Aorta (tissue), 5 donors: ENCODE data around the gene AP1G2. TPM values are rescaled to one million over a fixed set of nuclear protein-coding genes. Genes with fewer than 3 reads are reported as not detected.
"Not testable (repeated sequence)": the region's sequence is repeated elsewhere in the genome, so short reads cannot be mapped to it uniquely, and the experiment has no call there.

Experiments used
- ATAC-seq: fragments of 200-7000 bp; cut with Tn5 transposase; one replicate; pipeline ENCODE4 v1.9.1; 2022; ENCODE audit warnings: moderate library complexity; ENCODE audit not compliant: low FRiP score
- DNase-seq, 2 donors: peaks; one replicate each; pipeline ENCODE4 v3.0.0-alpha.2; 2020
- H3K27ac ChIP-seq, 2 donors: one replicate each; pipeline ENCODE4 v1.5.1; 2013; ENCODE audit warnings: low read length in 2 of 2, mild to moderate bottlenecking in 2 of 2, moderate library complexity in 2 of 2, control low read depth in 1 of 2, inconsistent platforms in 1 of 2, low read depth in 1 of 2
- H3K27me3 ChIP-seq, 2 donors: one replicate each; pipeline ENCODE4 v1.6.1; 2013; ENCODE audit warnings: control low read depth in 1 of 2, low read length in 1 of 2, mild to moderate bottlenecking in 1 of 2, moderate library complexity in 1 of 2; ENCODE audit not compliant: insufficient read depth in 2 of 2, control insufficient read depth in 1 of 2
- H3K36me3 ChIP-seq, 2 donors: one replicate each; pipeline ENCODE4 v1.6.1; 2013; ENCODE audit warnings: control low read depth in 1 of 2, low read length in 1 of 2, mild to moderate bottlenecking in 1 of 2; ENCODE audit not compliant: insufficient read depth in 2 of 2, control insufficient read depth in 1 of 2
- H3K4me1 ChIP-seq, 2 donors: one replicate each; pipeline ENCODE4 v1.6.1; 2013; ENCODE audit warnings: low read length in 2 of 2, control low read depth in 1 of 2, mild to moderate bottlenecking in 1 of 2, moderate library complexity in 1 of 2; ENCODE audit not compliant: insufficient read depth in 2 of 2, control insufficient read depth in 1 of 2
- H3K4me3 ChIP-seq, 2 donors: one replicate each; pipeline ENCODE4 v1.5.1; 2013; ENCODE audit warnings: low read length in 2 of 2, control low read depth in 1 of 2, mild to moderate bottlenecking in 1 of 2
- H3K9me3 ChIP-seq: one replicate; pipeline ENCODE4 v1.6.1; 2013; ENCODE audit warnings: mild to moderate bottlenecking, low read length; ENCODE audit not compliant: control insufficient read depth
- WGBS, 2 donors: extraction: QIAGEN DNeasy Blood & Tissue Kit; methylation state at CpG; one replicate each; pipeline ENCODE4 v1.1.7; 2013; 5-methylcytosine and 5-hydroxymethylcytosine counted together
- intact Hi-C, 2 donors: fragments of 100-400 bp; cut with DNase I; formaldehyde crosslinking; loops; one replicate each; pipeline versions ENCODE4 v1.14.2 to v1.15.0; 2022
- polyA plus RNA-seq, 2 donors: library from polyadenylated mRNA; stranded (reverse); fragments of 200-250 nt; gene quantifications; one replicate each; pipeline ENCODE4 v1.2.3, GENCODE V29; 2013
- total RNA-seq, 2 donors: library from RNA; stranded (reverse); fragmentation: NEBNext Ultra II Directional; extraction: Animal tissue kit (Norgen Biotek cat#: 25700); gene quantifications; one replicate each; pipeline ENCODE4 v1.2.1, GENCODE V29; 2021
- donor health status: healthy with polysubstance abuse.
- donor health status: Bipolar disorder and iron deficiency.
- donor health status: DM: no; HTN: no; CAD: no.
- donor health status: DM: no; HTN: no; CAD: no.
- donor health status: DM: yes; HTN: yes; CAD: no.

The AP1G2 gene
- total and polyA plus RNA-seq, 4 donors, result 17.5 to 78.6 (median 56.3) TPM

GRCh38 chr14:23610090-23610814, 42.7 kb upstream of the AP1G2 start:
- no peaks in the 10 kb centered on the region for H3K27me3 ChIP-seq
- ATAC-seq (no peak), DNase-seq (no peak)
- 58 to 68% methylated on average over 2 of the region's 2 CpGs for WGBS, 2 donors
- no peaks in the 10 kb centered on the region for H3K4me1 ChIP-seq
- intact Hi-C loops, result no loop called here
- no peaks in the 10 kb centered on the region for H3K9me3 ChIP-seq
- H3K27ac ChIP-seq, result no peak overlapping the region
- no peaks in the 10 kb centered on the region for H3K36me3 ChIP-seq
- no peak overlapping the region for H3K4me3 ChIP-seq

- not testable (repeated sequence) for ATAC-seq
These were observed 42.0 kb upstream of the AP1G2 start for GRCh38 chr14:23609411-23610089.

GRCh38 chr14:23609001-23609400, 41.4 kb upstream of the AP1G2 start:
- no peaks in the 10 kb centered on the region for H3K36me3 ChIP-seq
- DNase-seq (no peak), ATAC-seq (no peak)
- H3K27ac ChIP-seq, result no peak overlapping the region
- H3K4me3 ChIP-seq, result no peak overlapping the region
- intact Hi-C loops, result no loop called here
- H3K9me3 ChIP-seq, result no peaks in the 10 kb centered on the region
- H3K4me1 ChIP-seq, result no peaks in the 10 kb centered on the region
- 56 to 75% methylated on average over 3 of the region's 3 CpGs for WGBS, 2 donors
- H3K27me3 ChIP-seq, result no peaks in the 10 kb centered on the region

More at GRCh38 chr14:23609411-23610089, 42.0 kb upstream of the AP1G2 start:
- intact Hi-C loops, H3K4me3 ChIP-seq, DNase-seq, H3K4me1 ChIP-seq, H3K9me3 ChIP-seq, H3K27ac ChIP-seq, H3K27me3 ChIP-seq, H3K36me3 ChIP-seq: not testable (repeated sequence)
- WGBS, 2 donors, result 61 to 64% methylated on average over 7 of the region's 7 CpGs

- H3K36me3 ChIP-seq, result no peaks in the 10 kb centered on the region
- intact Hi-C loops, result no loop called here
- no peaks in the 10 kb centered on the region for H3K27me3 ChIP-seq
- H3K4me3 ChIP-seq, result no peak overlapping the region
- ATAC-seq (no peak), DNase-seq (no peak)
- 0 to 4% methylated on average over 1 of the region's 1 CpG for WGBS, 2 donors
- H3K27ac ChIP-seq, result no peak overlapping the region
- no peaks in the 10 kb centered on the region for H3K9me3 ChIP-seq
- H3K4me1 ChIP-seq, result no peaks in the 10 kb centered on the region
These were observed 40.9 kb upstream of the AP1G2 start for GRCh38 chr14:23608454-23608853.

GRCh38 chr14:23605931-23606585, 38.5 kb upstream of the AP1G2 start:
- intact Hi-C loops, result no loop called here
- DNase-seq (no peak), ATAC-seq (no peak)
- 65 to 68% methylated on average over 6 of the region's 6 CpGs for WGBS, 2 donors
- Histone ChIP-seq H3K4me3 (no peak overlapping the region), H3K27ac (no peak overlapping the region), H3K9me3 (no peaks in the 10 kb centered on the region), H3K4me1 (no peaks in the 10 kb centered on the region), H3K27me3 (no peaks in the 10 kb centered on the region), H3K36me3 (no peaks in the 10 kb centered on the region)

GRCh38 chr14:23604675-23605170, 37.1 kb upstream of the AP1G2 start:
- ATAC-seq (no peak), DNase-seq (no peak)
- intact Hi-C loops, result no loop called here
- H3K4me3 ChIP-seq, result no peak overlapping the region
- WGBS, 2 donors, result 78 to 79% methylated on average over 3 of the region's 3 CpGs
- H3K36me3 ChIP-seq, result no peaks in the 10 kb centered on the region
- H3K9me3 ChIP-seq, result no peaks in the 10 kb centered on the region
- H3K27ac ChIP-seq, result no peak overlapping the region
- no peaks in the 10 kb centered on the region for H3K27me3 ChIP-seq
- H3K4me1 ChIP-seq, result no peaks in the 10 kb centered on the region

GRCh38 chr14:23604148-23604547, 36.6 kb upstream of the AP1G2 start:
- WGBS, 2 donors, result 58 to 59% methylated on average over 2 of the region's 2 CpGs
- no peak overlapping the region for H3K4me3 ChIP-seq

GRCh38 chr14:23603103-23603502, 35.5 kb upstream of the AP1G2 start:
- H3K4me3 ChIP-seq, result no peak overlapping the region
- intact Hi-C loops, result no loop called here
- H3K27me3 ChIP-seq, result no peaks in the 10 kb centered on the region
- 69 to 77% methylated on average over 2 of the region's 2 CpGs for WGBS, 2 donors
- DNase-seq (no peak), ATAC-seq (no peak)
- no peaks in the 10 kb centered on the region for H3K9me3 ChIP-seq
- no peaks in the 10 kb centered on the region for H3K36me3 ChIP-seq
- H3K4me1 ChIP-seq, result no peaks in the 10 kb centered on the region
- no peak overlapping the region for H3K27ac ChIP-seq

More at GRCh38 chr14:23604148-23604547, 36.6 kb upstream of the AP1G2 start:
- Histone ChIP-seq H3K27ac (no peak overlapping the region), H3K27me3 (no peaks in the 10 kb centered on the region), H3K4me1 (no peaks in the 10 kb centered on the region), H3K9me3 (no peaks in the 10 kb centered on the region), H3K36me3 (no peaks in the 10 kb centered on the region)
- intact Hi-C loops, result no loop called here
- ATAC-seq, result no peak
- no peak for DNase-seq
